ENCODE data around the gene SDC1.

The SDC1 gene

GRCh38 chr2:20213651-20214565 is 11.0 kb downstream of the SDC1 start:
- DNase-seq: no peak

DNA sequence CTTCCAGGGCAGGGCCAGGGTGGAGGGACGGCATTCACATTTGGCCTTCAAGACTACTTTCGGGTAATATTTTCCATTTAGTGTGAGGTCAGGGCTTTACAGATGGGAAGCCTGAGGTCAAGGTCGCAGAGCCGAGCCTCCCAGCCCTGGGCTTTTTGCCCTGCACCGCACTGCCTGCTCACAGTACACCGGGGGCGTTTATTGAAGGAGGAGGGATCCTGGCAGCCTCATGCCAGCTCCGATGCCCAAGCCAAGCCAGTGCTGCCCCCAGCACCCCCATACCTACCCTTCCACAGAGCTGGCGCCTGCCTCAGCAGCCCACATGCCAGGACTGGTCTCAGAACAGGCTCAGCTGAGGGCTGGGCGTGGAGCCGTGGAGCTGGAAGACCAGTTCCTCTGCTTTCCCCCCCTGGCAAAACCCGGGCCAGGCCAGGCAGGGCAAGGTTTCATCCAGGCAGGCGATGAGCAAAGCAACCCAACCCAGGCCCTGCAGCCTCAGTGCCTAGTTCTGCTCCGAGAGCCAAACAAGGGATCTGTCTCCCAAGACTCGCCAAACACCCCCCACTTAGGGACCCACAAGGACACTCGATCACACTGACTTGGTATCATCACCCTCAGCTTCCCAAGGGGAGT is 11.9 kb downstream of the SDC1 start:
- no peak for DNase-seq

DNA sequence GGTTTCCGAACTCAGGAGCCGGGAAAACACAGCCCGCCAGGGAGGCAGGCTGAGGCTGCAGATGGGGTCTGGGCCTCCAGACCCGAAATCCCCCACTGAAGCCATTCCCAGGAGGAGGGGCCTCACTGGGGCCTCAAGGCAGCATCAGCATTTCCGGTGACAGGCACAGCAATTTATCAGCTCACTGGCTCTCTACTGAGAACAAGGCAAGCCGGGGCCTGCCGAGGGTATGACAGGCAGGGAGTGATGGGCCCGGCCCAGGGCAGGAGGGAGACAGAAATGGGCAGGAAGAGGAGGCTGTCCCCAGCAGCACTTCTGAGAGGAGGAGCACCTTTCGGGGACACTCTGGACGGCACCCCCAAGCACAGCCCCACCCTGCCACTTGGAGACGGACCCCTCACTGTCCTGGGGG is 12.5 kb downstream of the SDC1 start:
- DNase-seq: no peak

DNA sequence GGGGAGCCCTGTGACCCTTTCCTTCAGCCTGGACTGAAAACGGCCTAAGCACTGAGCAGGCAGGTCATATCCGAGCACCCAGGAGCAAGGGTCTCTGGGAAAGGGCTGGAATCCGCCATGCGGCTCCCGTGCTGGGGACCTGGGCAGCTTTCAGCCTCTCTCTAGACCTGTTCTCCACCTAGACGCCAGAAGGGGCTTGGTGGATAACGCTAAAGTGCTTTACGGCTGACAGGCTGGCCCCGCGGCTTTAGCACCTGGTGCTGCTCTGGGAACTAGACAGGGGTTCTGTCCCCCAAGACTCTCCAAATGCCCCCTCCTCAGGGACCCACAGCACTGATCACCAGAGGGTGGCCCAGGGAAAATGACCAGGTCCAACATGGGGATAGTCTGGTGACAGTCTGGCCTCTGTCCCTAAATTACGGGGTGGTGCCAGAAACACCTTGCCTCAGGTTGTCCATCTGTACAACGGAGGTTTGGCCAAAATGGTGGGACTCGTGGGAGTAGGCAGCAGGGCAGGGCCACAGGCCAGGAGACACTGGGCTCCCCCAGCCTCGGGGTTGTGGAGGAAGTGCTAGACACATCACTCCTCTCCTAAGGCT is 13.0 kb downstream of the SDC1 start:
- DNase-seq: no peak

- no peak for DNase-seq
These were observed 13.5 kb downstream of the SDC1 start for GRCh38 chr2:20211420-20211819.

- DNase-seq: no peak
These were observed 14.5 kb downstream of the SDC1 start for GRCh38 chr2:20210462-20210861.

DNA sequence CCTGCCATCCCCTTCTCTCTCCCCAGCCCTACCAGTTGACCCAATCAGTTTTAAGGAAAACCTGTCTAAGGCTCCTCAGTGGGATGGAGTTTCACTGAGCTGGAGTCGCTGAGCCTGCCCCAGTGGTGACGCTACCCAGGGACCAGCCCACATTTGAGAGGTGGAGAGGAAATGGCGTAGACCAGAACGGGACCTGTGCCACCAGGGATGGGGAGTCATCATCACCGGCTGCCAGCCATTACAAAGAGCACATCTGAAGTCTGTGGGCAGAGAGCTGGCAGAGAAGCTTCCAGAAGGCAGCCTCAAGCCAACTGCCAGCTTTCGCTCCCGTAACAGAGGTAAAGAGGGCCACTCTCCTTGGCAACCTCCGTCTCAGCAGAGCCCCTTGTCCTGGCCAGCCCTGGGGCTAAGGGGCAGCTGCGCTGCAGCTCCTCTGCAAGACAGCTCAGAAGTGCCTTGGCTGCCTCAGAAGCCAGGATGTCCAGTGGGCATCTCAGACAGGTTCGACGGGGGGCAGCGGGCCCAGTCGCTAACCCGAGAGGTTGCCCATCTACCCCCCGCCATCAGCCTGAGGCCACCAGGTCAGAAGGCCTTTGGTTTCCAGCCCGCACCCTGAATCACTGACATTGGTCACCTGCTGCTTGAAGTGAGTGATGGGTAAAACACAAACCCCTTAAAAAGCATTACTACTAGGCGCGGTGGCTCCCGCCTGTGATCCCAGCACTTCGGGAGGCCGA is 15.4 kb downstream of the SDC1 start:
- no peak for DNase-seq

- no peak for DNase-seq
These were observed 16.5 kb downstream of the SDC1 start for GRCh38 chr2:20208476-20208859.

DNA sequence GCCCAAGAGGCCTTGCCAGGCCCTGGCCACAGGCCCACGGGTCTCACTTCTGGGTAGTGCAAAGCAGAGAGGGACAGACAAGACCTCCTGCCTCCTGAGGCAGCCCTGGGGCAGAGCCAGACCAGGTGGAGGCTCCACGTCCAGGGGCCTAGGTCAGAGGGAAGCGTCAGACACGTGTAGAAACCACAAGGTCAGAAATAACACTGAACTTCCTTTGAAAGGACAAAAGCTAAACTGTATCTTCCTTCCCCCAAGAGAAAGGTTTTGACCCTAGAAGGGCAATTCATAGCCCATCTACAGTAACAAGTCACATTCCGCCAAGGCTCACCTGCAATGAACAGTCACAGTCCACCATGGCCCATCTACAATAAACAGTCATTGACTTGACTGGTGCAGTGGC is 17.9 kb downstream of the SDC1 start:
- DNase-seq: no peak

- no peak for DNase-seq
These were observed 18.9 kb downstream of the SDC1 start for GRCh38 chr2:20205915-20206524.

GRCh38 chr2:20205069-20205468 is 19.9 kb downstream of the SDC1 start:
- no peak for DNase-seq

DNA sequence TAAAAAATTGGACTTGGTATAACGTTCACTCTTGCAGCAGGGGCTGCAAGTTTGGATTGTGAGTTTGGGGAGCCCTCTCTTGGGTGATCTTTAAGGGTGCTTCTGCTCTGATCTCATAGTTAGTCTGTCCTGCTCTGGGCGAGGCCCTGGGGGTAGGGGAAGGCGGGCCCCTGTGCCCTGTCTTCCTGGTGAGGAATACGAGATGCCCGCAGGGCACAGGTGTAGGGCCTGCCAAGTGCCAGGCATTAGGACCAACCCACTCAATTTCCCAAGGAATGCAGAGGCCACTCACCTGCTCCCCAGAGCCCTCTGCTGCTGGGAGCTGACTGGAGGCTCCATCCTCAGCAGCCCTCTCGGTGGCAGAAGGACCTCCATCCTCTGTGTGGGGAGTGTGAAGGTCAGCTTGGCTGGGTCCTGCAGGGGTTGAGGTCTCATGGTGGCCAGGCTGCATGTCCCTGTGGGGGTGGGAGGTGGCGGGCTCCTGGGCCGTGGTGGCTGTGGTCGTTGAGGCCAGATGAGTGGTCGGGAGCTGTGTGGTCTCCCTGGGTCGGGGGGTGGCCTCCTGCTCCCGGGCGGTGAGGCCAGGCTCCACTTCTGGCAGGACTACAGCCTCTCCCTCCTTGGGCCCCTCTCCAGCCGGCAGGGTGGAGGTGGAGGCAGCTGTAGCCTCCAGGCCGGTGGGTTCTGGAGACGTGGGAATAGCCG is 21.3 kb downstream of the SDC1 start:
- DNase-seq: no peak

- DNase-seq: no peak
These were observed 21.9 kb downstream of the SDC1 start for GRCh38 chr2:20203072-20203471.

DNA sequence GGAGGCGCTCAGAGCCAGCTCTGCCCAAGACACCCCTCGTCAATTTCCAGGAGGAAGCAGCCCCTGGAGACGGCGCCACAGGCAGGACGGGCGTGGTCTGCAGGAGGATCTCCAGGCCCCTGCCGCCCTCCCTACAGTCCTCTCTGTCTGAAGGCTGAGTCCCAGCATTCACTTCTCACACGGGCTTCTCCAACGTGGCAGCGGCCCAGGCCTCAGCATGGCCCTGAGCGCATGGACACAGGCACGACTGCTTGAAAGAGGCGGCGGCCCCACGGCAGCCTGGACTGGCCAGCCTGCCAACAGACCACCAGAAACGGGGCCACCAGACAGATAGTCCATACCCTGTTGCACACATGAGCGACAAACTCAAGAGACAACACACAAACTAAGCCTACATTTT is 23.3 kb downstream of the SDC1 start:
- no peak for DNase-seq

GRCh38 chr2:20200697-20201555 is 24.0 kb downstream of the SDC1 start:
- no peak for DNase-seq

DNA sequence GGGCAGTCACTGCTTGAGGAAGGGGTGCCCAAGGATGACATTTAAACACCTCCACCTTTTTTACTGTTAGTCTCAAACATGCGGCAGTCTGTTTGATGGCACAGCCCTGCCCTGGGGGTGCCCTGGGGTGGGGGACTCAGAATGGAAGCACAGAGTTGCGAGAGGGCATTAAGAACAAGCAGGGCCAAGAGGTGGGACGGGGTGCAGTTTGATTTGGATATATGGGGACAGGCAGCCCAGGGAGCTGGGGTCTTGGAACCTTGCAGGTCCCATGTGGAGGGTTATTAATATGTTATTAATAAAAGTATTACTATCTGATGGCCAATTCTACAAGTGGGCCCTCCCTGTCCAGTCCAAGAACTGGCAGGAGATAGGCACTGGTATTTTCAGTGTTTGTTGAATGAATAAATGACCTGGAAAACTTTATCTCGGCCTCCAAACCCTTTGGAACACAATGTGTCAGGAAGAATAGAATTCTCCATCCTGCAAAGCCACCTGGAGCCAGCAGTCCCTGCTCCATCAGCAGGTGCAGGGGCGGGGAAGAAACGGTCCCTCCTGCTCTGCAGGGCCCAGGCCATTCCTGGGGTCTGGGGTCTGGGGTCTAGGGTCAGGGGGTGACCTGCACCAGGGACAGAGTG is 25.2 kb downstream of the SDC1 start:
- no peak for DNase-seq

- DNase-seq: no peak
These were observed 25.9 kb downstream of the SDC1 start for GRCh38 chr2:20198796-20199632.

DNA sequence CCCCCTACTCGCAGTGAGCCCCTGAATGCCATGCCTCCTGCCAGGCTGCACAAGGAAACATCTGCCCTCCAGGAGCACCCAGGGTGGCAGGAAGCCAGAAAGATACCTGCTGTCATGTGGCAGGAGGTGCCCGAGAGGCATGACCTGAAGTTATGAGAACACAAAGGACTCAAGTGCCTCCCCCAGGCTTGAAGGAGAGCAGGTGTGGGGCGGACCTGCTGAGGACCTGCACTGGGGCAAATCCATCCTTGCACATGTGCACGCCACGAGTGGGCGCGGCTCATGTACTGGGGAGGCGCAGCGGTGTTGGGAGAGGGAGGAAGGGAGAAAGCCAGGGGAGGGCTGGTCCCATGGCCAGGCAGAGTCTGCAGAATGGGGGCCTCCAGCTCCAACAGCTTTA is 26.9 kb downstream of the SDC1 start:
- DNase-seq: no peak

DNA sequence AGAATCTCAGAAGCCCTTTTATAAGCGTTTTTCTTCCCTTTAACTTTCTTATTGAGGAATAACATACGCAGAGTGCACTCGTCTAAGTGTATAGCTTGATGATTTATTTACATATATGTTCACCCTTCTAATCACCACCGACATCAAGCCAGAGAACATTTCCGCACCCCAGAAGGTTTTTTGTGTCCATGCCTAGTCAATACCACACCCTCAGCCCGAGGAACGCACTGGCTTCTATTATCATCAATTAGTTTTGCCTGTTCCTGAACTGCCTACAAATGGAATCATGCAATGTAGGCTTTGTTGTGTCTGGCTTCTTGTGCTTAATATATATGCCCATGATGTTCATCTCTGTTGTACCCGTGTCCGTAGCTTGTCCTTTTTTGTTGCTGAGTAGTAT is 27.7 kb downstream of the SDC1 start:
- no peak for DNase-seq

Data from C1 segment of cervical spinal cord (tissue), 14 donors.